Activated gamma-delta T cell treated with anti-CD3 and anti-CD28 coated beads, Interleukin-2, amount 50 U/mL, for 16 hours (primary cell): ENCODE measurements around the gene YWHAB.
"Not testable (repeated sequence)": the region's sequence is repeated elsewhere in the genome, so short reads cannot be mapped to it uniquely, and the experiment has no call there.

Experiments used
- DNase-seq: peaks from one replicate; pipeline ENCODE4 v3.0.0-alpha.2; 2020; ENCODE audit warnings: low read depth

The YWHAB gene

GRCh38 chr20:44885392-44886265 lies at the start of gene YWHAB:
YWHAB (plus strand) TSS chr20:44885705; CDS start chr20:44901534, 15,829 bp downstream.
- DNase-seq, result peak; percentile 98

GRCh38 chr20:44836601-44837120 lies 48.8 kb upstream of the YWHAB start:
- DNase-seq, result no peak

GRCh38 chr20:44837946-44838345 lies 47.6 kb upstream of the YWHAB start:
- no peak for DNase-seq

- no peak for DNase-seq
Observed at GRCh38 chr20:44838521-44838920, 47.0 kb upstream of the YWHAB start.

- DNase-seq, result no peak
Observed at GRCh38 chr20:44839481-44839880, 46.0 kb upstream of the YWHAB start.

GRCh38 chr20:44840826-44841225 lies 44.7 kb upstream of the YWHAB start:
- no peak for DNase-seq

- no peak for DNase-seq
Observed at GRCh38 chr20:44841955-44842354, 43.5 kb upstream of the YWHAB start.

- no peak for DNase-seq
Observed at GRCh38 chr20:44843876-44844275, 41.6 kb upstream of the YWHAB start.

- DNase-seq, result no peak
Observed at GRCh38 chr20:44848254-44849015, 37.1 kb upstream of the YWHAB start.

- DNase-seq, result no peak
Observed at GRCh38 chr20:44849703-44850102, 35.8 kb upstream of the YWHAB start.

- no peak for DNase-seq
Observed at GRCh38 chr20:44850272-44850671, 35.2 kb upstream of the YWHAB start.

- no peak for DNase-seq
Observed at GRCh38 chr20:44850837-44851236, 34.7 kb upstream of the YWHAB start.

- no peak for DNase-seq
Observed at GRCh38 chr20:44851545-44851944, 34.0 kb upstream of the YWHAB start.

GRCh38 chr20:44856442-44856841 lies 29.1 kb upstream of the YWHAB start:
- DNase-seq, result no peak

- no peak for DNase-seq
Observed at GRCh38 chr20:44856856-44857448, 28.6 kb upstream of the YWHAB start.

GRCh38 chr20:44858606-44859360 lies 26.7 kb upstream of the YWHAB start:
- no peak for DNase-seq

- DNase-seq, result no peak
Observed at GRCh38 chr20:44861531-44862006, 23.9 kb upstream of the YWHAB start.

GRCh38 chr20:44862286-44862685 lies 23.2 kb upstream of the YWHAB start:
- no peak for DNase-seq

- DNase-seq, result not testable (repeated sequence)
Observed at GRCh38 chr20:44863365-44864084, 22.0 kb upstream of the YWHAB start.

GRCh38 chr20:44864493-44864892 lies 21.0 kb upstream of the YWHAB start:
- not testable (repeated sequence) for DNase-seq
